NOMO-1 (cell line): ENCODE measurements around the gene PDE4D.
A peak's percentile ranks its signal among the peaks of the same experiment; 100 is the strongest.

Experiments
- DNase-seq, 2 experiments: peaks; one replicate each; lab custom pipeline; 2025; ENCODE audit not compliant: unreplicated experiment in 2 of 2; lab: John Stamatoyannopoulos, UW

Gene PDE4D

GRCh38 chr5:59138509-59138908 is 755.0 kb downstream of the PDE4D start:
- DNase-seq, result no peak

GRCh38 chr5:59137846-59138245 is 755.7 kb downstream of the PDE4D start:
- no peak for DNase-seq

- no peak for DNase-seq
Observed at GRCh38 chr5:59136549-59136948, 757.0 kb downstream of the PDE4D start.

- no peak for DNase-seq
Observed at GRCh38 chr5:59134471-59135163, 758.9 kb downstream of the PDE4D start.

GRCh38 chr5:59133764-59134261 is 759.7 kb downstream of the PDE4D start:
- DNase-seq, result no peak

- no peak for DNase-seq
Observed at GRCh38 chr5:59132131-59132530, 761.4 kb downstream of the PDE4D start.

- DNase-seq, result peak; percentile 25 to 44
Observed at GRCh38 chr5:59130431-59130830, 763.1 kb downstream of the PDE4D start.

- no peak for DNase-seq
Observed at GRCh38 chr5:59128646-59129290, 764.8 kb downstream of the PDE4D start.

- DNase-seq, result no peak
Observed at GRCh38 chr5:59126708-59127573, 766.6 kb downstream of the PDE4D start.

GRCh38 chr5:59126016-59126707 is 767.4 kb downstream of the PDE4D start:
- DNase-seq, result no peak

GRCh38 chr5:59125011-59125961 is 768.2 kb downstream of the PDE4D start:
- DNase-seq, result no peak

- DNase-seq, result no peak
Observed at GRCh38 chr5:59123595-59124561, 769.6 kb downstream of the PDE4D start.

- no peak for DNase-seq
Observed at GRCh38 chr5:59119480-59119879, 774.0 kb downstream of the PDE4D start.

- DNase-seq, result no peak
Observed at GRCh38 chr5:59117320-59117719, 776.2 kb downstream of the PDE4D start.

- no peak for DNase-seq
Observed at GRCh38 chr5:59116231-59116865, 777.2 kb downstream of the PDE4D start.

GRCh38 chr5:59115345-59115744 is 778.2 kb downstream of the PDE4D start:
- no peak for DNase-seq

GRCh38 chr5:59109383-59109782 is 784.1 kb downstream of the PDE4D start:
- no peak for DNase-seq

- no peak for DNase-seq
Observed at GRCh38 chr5:59107692-59108091, 785.8 kb downstream of the PDE4D start.
